Common myeloid progenitor, CD34-positive (primary cell): ENCODE data around the gene SLC11A1.

Experiments
- CTCF ChIA-PET: fragments of 350-600 bp; sonication (Branson Sonifier 250); formaldehyde crosslinking; loops from one replicate; lab custom pipeline; 2021; ENCODE audit warnings: antibody characterized with exemption; lab: Charles Lee
- POLR2A ChIA-PET: fragments of 350-600 bp; sonication (Branson Sonifier 250); formaldehyde crosslinking; loops from one replicate; lab custom pipeline; 2021; ENCODE audit warnings: antibody characterized with exemption; lab: Charles Lee
- DNase-seq, 3 donors: peaks; one replicate each; pipeline versions ENCODE4 v3.0.0 to v3.0.0-alpha.2; 2013
- H3K27ac ChIP-seq, 2 experiments: 1 replicate in 1 of 2; 2 replicates in 1 of 2; pipeline ENCODE4 v1.7.0; 2013; ENCODE audit warnings: inconsistent platforms in 2 of 2, low read length in 2 of 2, mild to moderate bottlenecking in 2 of 2, low read depth in 1 of 2, moderate library complexity in 1 of 2; ENCODE audit not compliant: severe bottlenecking in 2 of 2, insufficient read depth in 1 of 2, poor library complexity in 1 of 2
- H3K27me3 ChIP-seq, 5 experiments: replicated peaks in 2 of 5; 1 replicate in 3 of 5; 2 replicates in 2 of 5; pipeline versions ENCODE4 v1.6.1 to v1.7.0; 2013; ENCODE audit warnings: low read length in 4 of 5, mild to moderate bottlenecking in 2 of 5, moderate library complexity in 2 of 5, inconsistent platforms in 1 of 5; ENCODE audit not compliant: insufficient read depth in 5 of 5, control insufficient read depth in 4 of 5
- H3K36me3 ChIP-seq, 4 experiments: 1 replicate in 2 of 4; 2 replicates in 2 of 4; pipeline versions ENCODE4 v1.6.1 to v1.7.0; 2013; ENCODE audit warnings: low read length in 3 of 4, control low read depth in 1 of 4, mild to moderate bottlenecking in 1 of 4; ENCODE audit not compliant: control insufficient read depth in 4 of 4, insufficient read depth in 4 of 4
- H3K4me1 ChIP-seq, 4 experiments: 1 replicate in 3 of 4; 2 replicates in 1 of 4; pipeline versions ENCODE4 v1.6.1 to v1.7.1; 2013; ENCODE audit warnings: low read length in 3 of 4, mild to moderate bottlenecking in 3 of 4, control low read depth in 1 of 4, inconsistent platforms in 1 of 4, moderate library complexity in 1 of 4; ENCODE audit not compliant: control insufficient read depth in 4 of 4, insufficient read depth in 4 of 4; ENCODE audit errors: control extremely low read depth in 1 of 4
- H3K4me3 ChIP-seq, 7 experiments: 1 replicate in 4 of 7; 2 replicates in 3 of 7; pipeline versions ENCODE4 v1.5.1 to v1.7.0; 2013; ENCODE audit warnings: mild to moderate bottlenecking in 7 of 7, low read length in 6 of 7, moderate library complexity in 6 of 7, inconsistent platforms in 2 of 7, low read depth in 2 of 7, control low read depth in 1 of 7; ENCODE audit not compliant: insufficient read depth in 4 of 7, control insufficient read depth in 1 of 7; ENCODE audit errors: extremely low read depth in 1 of 7
- H3K9me3 ChIP-seq, 5 experiments: 1 replicate in 4 of 5; 2 replicates in 1 of 5; pipeline versions ENCODE4 v1.6.1 to v1.7.1; 2013; ENCODE audit warnings: low read length in 4 of 5, mild to moderate bottlenecking in 2 of 5, inconsistent platforms in 1 of 5, low read depth in 1 of 5, moderate library complexity in 1 of 5; ENCODE audit not compliant: control insufficient read depth in 4 of 5, insufficient read depth in 2 of 5; ENCODE audit errors: control extremely low read depth in 1 of 5
- WGBS: methylation state at CpG from one replicate; pipeline ENCODE4 v1.1.5; 2013; ENCODE audit not compliant: insufficient coverage; 5-methylcytosine and 5-hydroxymethylcytosine counted together

The SLC11A1 gene

GRCh38 chr2:218437969-218438368 lies 55.9 kb downstream of the SLC11A1 start:
- Histone ChIP-seq H3K36me3 (no peaks in the 10 kb centered on the region), H3K27me3 (no peaks in the 10 kb centered on the region), H3K9me3 (no peaks in the 10 kb centered on the region), H3K4me3 (no peak overlapping the region), H3K4me1 (peaks cover 0 to 11% (median 0%) of the 10 kb centered on the region in 4 experiments), H3K27ac (no peak overlapping the region)
- ChIA-PET CTCF (no interaction called here), POLR2A (no interaction called here)
- DNase-seq, result no peak
- WGBS, result 100% methylated on average over 1 of the region's 1 CpG

GRCh38 chr2:218438596-218438995 lies 56.5 kb downstream of the SLC11A1 start:
- no peak for DNase-seq
- H3K27me3 ChIP-seq, result no peaks in the 10 kb centered on the region
- H3K4me1 ChIP-seq, result peaks cover 0 to 11% (median 0%) of the 10 kb centered on the region in 4 experiments
- no peaks in the 10 kb centered on the region for H3K36me3 ChIP-seq
- H3K9me3 ChIP-seq, result no peaks in the 10 kb centered on the region
- WGBS, result 100% methylated on average over 1 of the region's 4 CpGs
- CTCF ChIA-PET, result no interaction called here
- H3K27ac ChIP-seq, result no peak overlapping the region
- H3K4me3 ChIP-seq, result no peak overlapping the region
- POLR2A ChIA-PET, result no interaction called here

- CTCF ChIA-PET, result no interaction called here
- H3K9me3 ChIP-seq, result no peaks in the 10 kb centered on the region
Observed at GRCh38 chr2:218444692-218445357, 62.8 kb downstream of the SLC11A1 start.

GRCh38 chr2:218445602-218446001 lies 63.5 kb downstream of the SLC11A1 start:
- no peaks in the 10 kb centered on the region for H3K4me1 ChIP-seq
- no peak overlapping the region for H3K27ac ChIP-seq
- no peaks in the 10 kb centered on the region for H3K27me3 ChIP-seq
- POLR2A ChIA-PET, result interaction anchor here (1.0 kb wide), 1 partner anchor 15 kb away, joined by 3 read pairs; no protein-coding TSS in a partner anchor
- peaks cover 3 to 23% (median 16%) of the 10 kb centered on the region in 4 experiments for H3K36me3 ChIP-seq
- no peak overlapping the region for H3K4me3 ChIP-seq
- no peak for DNase-seq
- CTCF ChIA-PET, result interaction anchor here (1.1 to 1.7 kb wide), 2 partner anchors 15 to 17 kb away, joined by 3 to 5 read pairs; no protein-coding TSS in a partner anchor
- no peaks in the 10 kb centered on the region for H3K9me3 ChIP-seq

More at GRCh38 chr2:218444692-218445357, 62.8 kb downstream of the SLC11A1 start:
- H3K36me3 ChIP-seq, result peaks cover 1 to 20% (median 15%) of the 10 kb centered on the region in 4 experiments
- POLR2A ChIA-PET, result no interaction called here
- H3K4me1 ChIP-seq, result no peaks in the 10 kb centered on the region
- H3K27me3 ChIP-seq, result no peaks in the 10 kb centered on the region
- no peak overlapping the region for H3K27ac ChIP-seq
- H3K4me3 ChIP-seq, result no peak overlapping the region
- no peak for DNase-seq
- 100% methylated on average over 5 of the region's 7 CpGs for WGBS
